HEK293 (cell line): Measurements from ENCODE around the gene FRMD4A.

Source experiments
- CTCF ChIA-PET: fragments of 350-600 bp; formaldehyde crosslinking; extraction: SDS; loops from one replicate; lab custom pipeline; 2021; ENCODE audit warnings: antibody characterized with exemption; lab: Yijun Ruan, JAX
- POLR2A ChIA-PET: fragments of 300-600 bp; formaldehyde crosslinking; extraction: SDS; loops from one replicate; lab custom pipeline; 2020; ENCODE audit warnings: antibody characterized with exemption, inconsistent platforms; lab: Yijun Ruan, JAX
- H3K27ac ChIP-seq: fragments of 200-500 bp; sonication (Bioruptor generic); 2 replicates; pipeline ENCODE4 v1.5.1; 2014; ENCODE audit warnings: low read depth, low read length, control low read depth, inconsistent platforms; ENCODE audit errors: extremely low read depth
- H3K36me3 ChIP-seq, 2 experiments: fragments of 200-500 bp in 1 of 2; sonication (Bioruptor generic) in 1 of 2; 1 replicate in 1 of 2; 2 replicates in 1 of 2; pipeline ENCODE4 v1.5.1; 2014 to 2017; ENCODE audit warnings: inconsistent platforms in 2 of 2, low read length in 2 of 2; ENCODE audit not compliant: control insufficient read depth in 2 of 2, insufficient read depth in 1 of 2
- H3K4me1 ChIP-seq: fragments of 200-500 bp; sonication (Bioruptor generic); 2 replicates; pipeline ENCODE4 v1.5.1; 2014; ENCODE audit warnings: mild to moderate bottlenecking, low read length, inconsistent platforms; ENCODE audit not compliant: control insufficient read depth, insufficient read depth
- H3K4me3 ChIP-seq: 2 replicates; pipeline ENCODE4 v1.5.1; 2011; ENCODE audit warnings: low read depth, mild to moderate bottlenecking, control low read depth, low read length, moderate library complexity
- H3K9me3 ChIP-seq: fragments of 200-500 bp; sonication (Bioruptor generic); 2 replicates; pipeline ENCODE4 v1.5.1; 2014; ENCODE audit warnings: low read depth, low read length, inconsistent platforms; ENCODE audit not compliant: control insufficient read depth, insufficient read depth
- MEIS1 ChIP-seq: sonication (generic); formaldehyde crosslinking; IDR thresholded peaks from 2 replicates; pipeline ENCODE4 v1.8.1; 2022; ENCODE audit warnings: missing genetic modification reagents, mild to moderate bottlenecking, borderline replicate concordance
- MYNN ChIP-seq: fragments of 450-650 bp; formaldehyde crosslinking; IDR thresholded peaks from 2 replicates; pipeline ENCODE4 v1.5.1; 2016; ENCODE audit warnings: missing biosample characterization, missing genetic modification characterization, borderline replicate concordance
- TRIM28 ChIP-seq: IDR thresholded peaks from 2 replicates; pipeline ENCODE4 v1.6.1; 2011; ENCODE audit warnings: low read length, control low read depth, borderline replicate concordance
- WT1 ChIP-seq: fragments of 450-650 bp; formaldehyde crosslinking; IDR thresholded peaks from 2 replicates; pipeline ENCODE4 v1.5.1; 2016; ENCODE audit warnings: missing biosample characterization, missing genetic modification characterization
- ZBTB48 ChIP-seq: fragments of 450-650 bp; formaldehyde crosslinking; IDR thresholded peaks from 2 replicates; pipeline ENCODE4 v1.5.1; 2016; ENCODE audit warnings: missing biosample characterization, missing genetic modification characterization
- ZNF16 ChIP-seq: fragments of 450-650 bp; formaldehyde crosslinking; IDR thresholded peaks from 2 replicates; pipeline ENCODE4 v1.5.1; 2016; ENCODE audit warnings: low read depth, missing biosample characterization, missing genetic modification characterization
- ZNF221 ChIP-seq: fragments of 450-650 bp; formaldehyde crosslinking; IDR thresholded peaks from 2 replicates; pipeline ENCODE4 v1.5.1; 2017; ENCODE audit warnings: missing biosample characterization, missing genetic modification characterization, borderline replicate concordance
- ZNF266 ChIP-seq: fragments of 450-650 bp; formaldehyde crosslinking; IDR thresholded peaks from 2 replicates; pipeline ENCODE4 v1.5.1; 2016; ENCODE audit warnings: missing biosample characterization, missing genetic modification characterization, low read depth
- ZNF274 ChIP-seq, 2 experiments: fragments of 200-500 bp in 1 of 2; fragments of 450-650 bp in 1 of 2; sonication (Bioruptor generic) in 1 of 2; formaldehyde crosslinking in 1 of 2; IDR thresholded peaks; 2 replicates each; pipeline versions ENCODE4 v1.5.1 to v1.6.1; 2014 to 2016; ENCODE audit warnings: borderline replicate concordance in 1 of 2, inconsistent platforms in 1 of 2, low read length in 1 of 2, missing biosample characterization in 1 of 2, missing genetic modification characterization in 1 of 2
- ZNF391 ChIP-seq: fragments of 450-650 bp; formaldehyde crosslinking; IDR thresholded peaks from 2 replicates; pipeline ENCODE4 v1.5.1; 2016; ENCODE audit warnings: low read depth, missing biosample characterization, missing genetic modification characterization, borderline replicate concordance
- ZNF549 ChIP-seq: fragments of 450-650 bp; IDR thresholded peaks from 2 replicates; pipeline ENCODE4 v1.5.1; 2018; ENCODE audit warnings: missing biosample characterization, missing genetic modification characterization, mild to moderate bottlenecking, inconsistent platforms, moderate library complexity
- ZNF677 ChIP-seq: fragments of 450-650 bp; IDR thresholded peaks from 2 replicates; pipeline ENCODE4 v1.5.0; 2018; ENCODE audit warnings: missing biosample characterization, mild to moderate bottlenecking, missing genetic modification characterization, moderate library complexity
- ZNF776 ChIP-seq: fragments of 450-650 bp; formaldehyde crosslinking; IDR thresholded peaks from 2 replicates; pipeline ENCODE4 v1.5.0; 2017; ENCODE audit warnings: missing biosample characterization, missing genetic modification characterization, borderline replicate concordance
- TF ChIP-seq, protein P1 (sequence below): fragments of 450-650 bp; formaldehyde crosslinking; IDR thresholded peaks from 2 replicates; pipeline ENCODE4 v1.5.1; 2016; ENCODE audit warnings: missing biosample characterization, missing genetic modification characterization, low read depth
- TF ChIP-seq, protein P2 (sequence below): fragments of 450-650 bp; formaldehyde crosslinking; IDR thresholded peaks from 2 replicates; pipeline ENCODE4 v1.5.1; 2016; ENCODE audit warnings: missing biosample characterization, missing genetic modification characterization
- TF ChIP-seq, protein P3 (sequence below): fragments of 450-650 bp; formaldehyde crosslinking; IDR thresholded peaks from 2 replicates; pipeline ENCODE4 v1.5.1; 2017; ENCODE audit warnings: missing biosample characterization, missing genetic modification characterization
- TF ChIP-seq, protein P4 (sequence below): fragments of 450-650 bp; formaldehyde crosslinking; IDR thresholded peaks from 2 replicates; pipeline ENCODE4 v1.5.1; 2016; ENCODE audit warnings: missing biosample characterization, missing genetic modification characterization

Gene FRMD4A

DNA sequence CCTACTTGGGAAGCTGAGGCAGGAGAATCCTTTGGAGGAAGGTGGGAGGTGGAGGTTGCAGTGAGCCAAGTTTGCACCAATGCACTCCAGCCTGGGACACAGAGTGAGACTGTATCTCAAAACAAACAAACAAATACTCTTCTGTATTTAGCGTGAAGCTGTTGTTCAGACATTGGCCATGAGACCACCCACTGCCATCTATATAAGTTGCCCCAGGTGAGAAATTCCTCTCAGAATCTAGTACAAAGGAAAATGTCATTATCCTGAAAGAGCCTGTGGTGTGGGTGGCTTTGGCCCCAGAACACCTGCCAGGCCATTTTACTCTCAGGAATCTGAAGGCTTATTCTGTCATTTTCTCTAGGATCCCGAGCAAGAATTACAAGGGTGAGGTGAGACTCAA is 4.0 kb upstream of the FRMD4A start:
- Histone ChIP-seq H3K9me3 (no peaks in the 10 kb centered on the region), H3K4me1 (no peaks in the 10 kb centered on the region), H3K4me3 (no peak overlapping the region), H3K36me3 (no peaks in the 10 kb centered on the region), H3K27ac (no peak overlapping the region)
- CTCF ChIA-PET = interaction anchor here (0.7 to 1.7 kb wide), 2 partner anchors 9 to 138 kb away, joined by 3 to 6 read pairs; no protein-coding TSS in a partner anchor
- TF ChIP-seq ZBTB48 (tag by site-specific recombination) = no peak
- no peak for TF ChIP-seq ZNF274 (IDR thresholded peaks at IDR 0.05; ENCODE audit: low read length)
- no peak for TF ChIP-seq ZNF274 (tag by site-specific recombination; IDR thresholded peaks at IDR 0.05; ENCODE audit: borderline replicate concordance)
- no peak for TF ChIP-seq TRIM28
- TF ChIP-seq MYNN (tag by site-specific recombination) = no peak
- TF ChIP-seq, protein P1, sequence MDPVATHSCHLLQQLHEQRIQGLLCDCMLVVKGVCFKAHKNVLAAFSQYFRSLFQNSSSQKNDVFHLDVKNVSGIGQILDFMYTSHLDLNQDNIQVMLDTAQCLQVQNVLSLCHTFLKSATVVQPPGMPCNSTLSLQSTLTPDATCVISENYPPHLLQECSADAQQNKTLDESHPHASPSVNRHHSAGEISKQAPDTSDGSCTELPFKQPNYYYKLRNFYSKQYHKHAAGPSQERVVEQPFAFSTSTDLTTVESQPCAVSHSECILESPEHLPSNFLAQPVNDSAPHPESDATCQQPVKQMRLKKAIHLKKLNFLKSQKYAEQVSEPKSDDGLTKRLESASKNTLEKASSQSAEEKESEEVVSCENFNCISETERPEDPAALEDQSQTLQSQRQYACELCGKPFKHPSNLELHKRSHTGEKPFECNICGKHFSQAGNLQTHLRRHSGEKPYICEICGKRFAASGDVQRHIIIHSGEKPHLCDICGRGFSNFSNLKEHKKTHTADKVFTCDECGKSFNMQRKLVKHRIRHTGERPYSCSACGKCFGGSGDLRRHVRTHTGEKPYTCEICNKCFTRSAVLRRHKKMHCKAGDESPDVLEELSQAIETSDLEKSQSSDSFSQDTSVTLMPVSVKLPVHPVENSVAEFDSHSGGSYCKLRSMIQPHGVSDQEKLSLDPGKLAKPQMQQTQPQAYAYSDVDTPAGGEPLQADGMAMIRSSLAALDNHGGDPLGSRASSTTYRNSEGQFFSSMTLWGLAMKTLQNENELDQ (tag by site-specific recombination) = no peak
- TF ChIP-seq ZNF16 (tag by site-specific recombination) = no peak
- TF ChIP-seq WT1 (tag by site-specific recombination) = no peak
- TF ChIP-seq, protein P2, sequence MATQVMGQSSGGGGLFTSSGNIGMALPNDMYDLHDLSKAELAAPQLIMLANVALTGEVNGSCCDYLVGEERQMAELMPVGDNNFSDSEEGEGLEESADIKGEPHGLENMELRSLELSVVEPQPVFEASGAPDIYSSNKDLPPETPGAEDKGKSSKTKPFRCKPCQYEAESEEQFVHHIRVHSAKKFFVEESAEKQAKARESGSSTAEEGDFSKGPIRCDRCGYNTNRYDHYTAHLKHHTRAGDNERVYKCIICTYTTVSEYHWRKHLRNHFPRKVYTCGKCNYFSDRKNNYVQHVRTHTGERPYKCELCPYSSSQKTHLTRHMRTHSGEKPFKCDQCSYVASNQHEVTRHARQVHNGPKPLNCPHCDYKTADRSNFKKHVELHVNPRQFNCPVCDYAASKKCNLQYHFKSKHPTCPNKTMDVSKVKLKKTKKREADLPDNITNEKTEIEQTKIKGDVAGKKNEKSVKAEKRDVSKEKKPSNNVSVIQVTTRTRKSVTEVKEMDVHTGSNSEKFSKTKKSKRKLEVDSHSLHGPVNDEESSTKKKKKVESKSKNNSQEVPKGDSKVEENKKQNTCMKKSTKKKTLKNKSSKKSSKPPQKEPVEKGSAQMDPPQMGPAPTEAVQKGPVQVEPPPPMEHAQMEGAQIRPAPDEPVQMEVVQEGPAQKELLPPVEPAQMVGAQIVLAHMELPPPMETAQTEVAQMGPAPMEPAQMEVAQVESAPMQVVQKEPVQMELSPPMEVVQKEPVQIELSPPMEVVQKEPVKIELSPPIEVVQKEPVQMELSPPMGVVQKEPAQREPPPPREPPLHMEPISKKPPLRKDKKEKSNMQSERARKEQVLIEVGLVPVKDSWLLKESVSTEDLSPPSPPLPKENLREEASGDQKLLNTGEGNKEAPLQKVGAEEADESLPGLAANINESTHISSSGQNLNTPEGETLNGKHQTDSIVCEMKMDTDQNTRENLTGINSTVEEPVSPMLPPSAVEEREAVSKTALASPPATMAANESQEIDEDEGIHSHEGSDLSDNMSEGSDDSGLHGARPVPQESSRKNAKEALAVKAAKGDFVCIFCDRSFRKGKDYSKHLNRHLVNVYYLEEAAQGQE = no peak
- TF ChIP-seq MEIS1 (CRISPR knock-in tag) = no peak
- no peak for TF ChIP-seq ZNF549 (tag by site-specific recombination)
- TF ChIP-seq, protein P3, sequence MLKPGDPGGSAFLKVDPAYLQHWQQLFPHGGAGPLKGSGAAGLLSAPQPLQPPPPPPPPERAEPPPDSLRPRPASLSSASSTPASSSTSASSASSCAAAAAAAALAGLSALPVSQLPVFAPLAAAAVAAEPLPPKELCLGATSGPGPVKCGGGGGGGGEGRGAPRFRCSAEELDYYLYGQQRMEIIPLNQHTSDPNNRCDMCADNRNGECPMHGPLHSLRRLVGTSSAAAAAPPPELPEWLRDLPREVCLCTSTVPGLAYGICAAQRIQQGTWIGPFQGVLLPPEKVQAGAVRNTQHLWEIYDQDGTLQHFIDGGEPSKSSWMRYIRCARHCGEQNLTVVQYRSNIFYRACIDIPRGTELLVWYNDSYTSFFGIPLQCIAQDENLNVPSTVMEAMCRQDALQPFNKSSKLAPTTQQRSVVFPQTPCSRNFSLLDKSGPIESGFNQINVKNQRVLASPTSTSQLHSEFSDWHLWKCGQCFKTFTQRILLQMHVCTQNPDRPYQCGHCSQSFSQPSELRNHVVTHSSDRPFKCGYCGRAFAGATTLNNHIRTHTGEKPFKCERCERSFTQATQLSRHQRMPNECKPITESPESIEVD (tag by site-specific recombination) = no peak
- TF ChIP-seq ZNF391 (tag by site-specific recombination) = no peak
- no peak for TF ChIP-seq ZNF266
- TF ChIP-seq ZNF776 = no peak
- TF ChIP-seq, protein P4, sequence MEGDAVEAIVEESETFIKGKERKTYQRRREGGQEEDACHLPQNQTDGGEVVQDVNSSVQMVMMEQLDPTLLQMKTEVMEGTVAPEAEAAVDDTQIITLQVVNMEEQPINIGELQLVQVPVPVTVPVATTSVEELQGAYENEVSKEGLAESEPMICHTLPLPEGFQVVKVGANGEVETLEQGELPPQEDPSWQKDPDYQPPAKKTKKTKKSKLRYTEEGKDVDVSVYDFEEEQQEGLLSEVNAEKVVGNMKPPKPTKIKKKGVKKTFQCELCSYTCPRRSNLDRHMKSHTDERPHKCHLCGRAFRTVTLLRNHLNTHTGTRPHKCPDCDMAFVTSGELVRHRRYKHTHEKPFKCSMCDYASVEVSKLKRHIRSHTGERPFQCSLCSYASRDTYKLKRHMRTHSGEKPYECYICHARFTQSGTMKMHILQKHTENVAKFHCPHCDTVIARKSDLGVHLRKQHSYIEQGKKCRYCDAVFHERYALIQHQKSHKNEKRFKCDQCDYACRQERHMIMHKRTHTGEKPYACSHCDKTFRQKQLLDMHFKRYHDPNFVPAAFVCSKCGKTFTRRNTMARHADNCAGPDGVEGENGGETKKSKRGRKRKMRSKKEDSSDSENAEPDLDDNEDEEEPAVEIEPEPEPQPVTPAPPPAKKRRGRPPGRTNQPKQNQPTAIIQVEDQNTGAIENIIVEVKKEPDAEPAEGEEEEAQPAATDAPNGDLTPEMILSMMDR = no peak
- no peak for TF ChIP-seq ZNF221 (tag by site-specific recombination)
- TF ChIP-seq ZNF677 (tag by site-specific recombination) = no peak
- POLR2A ChIA-PET = no interaction called here
